CD14-positive monocyte (primary cell): ENCODE data around the gene GPR39. TPM values are rescaled to one million over a fixed set of nuclear protein-coding genes. Genes with fewer than 3 reads are reported as not detected.

Source experiments
- DNase-seq, 3 donors: peaks; one replicate each; pipeline ENCODE4 v3.0.0-alpha.2; 2011 to 2022
- H2AFZ ChIP-seq: 2 replicates; pipeline ENCODE4 v1.6.0; 2012; ENCODE audit warnings: mild to moderate bottlenecking, low read depth, low read length, inconsistent platforms; ENCODE audit not compliant: insufficient read depth, poor library complexity, severe bottlenecking
- H3K27ac ChIP-seq, 2 donors: 1 replicate in 1 of 2; 2 replicates in 1 of 2; pipeline ENCODE4 v1.5.1; 2012 to 2013; ENCODE audit warnings: low read length in 2 of 2, control low read depth in 1 of 2, inconsistent platforms in 1 of 2, low read depth in 1 of 2, mild to moderate bottlenecking in 1 of 2
- H3K27me3 ChIP-seq, 2 donors: one replicate each; pipeline versions ENCODE4 v1.6.0 to v1.6.1; 2011 to 2013; ENCODE audit warnings: low read length in 2 of 2; ENCODE audit not compliant: control insufficient read depth in 2 of 2, insufficient read depth in 2 of 2
- H3K36me3 ChIP-seq, 2 donors: replicated peaks in 1 of 2; 1 replicate in 1 of 2; 2 replicates in 1 of 2; pipeline versions ENCODE4 v1.5.1 to v1.6.1; 2012 to 2013; ENCODE audit warnings: low read length in 2 of 2, control low read depth in 1 of 2, inconsistent platforms in 1 of 2, mild to moderate bottlenecking in 1 of 2; ENCODE audit not compliant: insufficient read depth in 2 of 2, control insufficient read depth in 1 of 2
- H3K4me1 ChIP-seq, 2 donors: 1 replicate in 1 of 2; 2 replicates in 1 of 2; pipeline versions ENCODE4 v1.5.1 to v1.6.1; 2012 to 2013; ENCODE audit warnings: low read length in 2 of 2, control low read depth in 1 of 2, inconsistent platforms in 1 of 2, mild to moderate bottlenecking in 1 of 2, moderate library complexity in 1 of 2; ENCODE audit not compliant: insufficient read depth in 2 of 2, control insufficient read depth in 1 of 2
- H3K4me2 ChIP-seq: replicated peaks from 2 replicates; pipeline ENCODE3; 2012; ENCODE audit warnings: low read length, moderate library complexity, mild to moderate bottlenecking; ENCODE audit not compliant: poor library complexity, severe bottlenecking; ENCODE audit errors: extremely low read depth
- H3K4me3 ChIP-seq, 3 experiments: fragments of 200-600 bp in 1 of 3; sonication (generic) in 1 of 3; replicated peaks in 1 of 3; 1 replicate in 2 of 3; 2 replicates in 1 of 3; pipeline ENCODE4 v1.5.1; 2011 to 2013; ENCODE audit warnings: low read length in 3 of 3, mild to moderate bottlenecking in 3 of 3, control low read depth in 2 of 3, low read depth in 2 of 3, inconsistent platforms in 1 of 3, moderate library complexity in 1 of 3
- H3K79me2 ChIP-seq: 2 replicates; pipeline ENCODE4 v1.6.0; 2012; ENCODE audit warnings: mild to moderate bottlenecking, control low read depth, inconsistent platforms, low read length, moderate library complexity; ENCODE audit not compliant: insufficient read depth
- H3K9ac ChIP-seq: 2 replicates; pipeline ENCODE4 v1.6.0; 2017; ENCODE audit warnings: low read length, mild to moderate bottlenecking; ENCODE audit not compliant: insufficient read depth, poor library complexity, severe bottlenecking
- H3K9me3 ChIP-seq, 2 donors: replicated peaks in 1 of 2; 1 replicate in 1 of 2; 2 replicates in 1 of 2; pipeline versions ENCODE4 v1.5.1 to v1.6.1; 2012 to 2013; ENCODE audit warnings: low read length in 2 of 2, control low read depth in 1 of 2; ENCODE audit not compliant: control insufficient read depth in 1 of 2, insufficient read depth in 1 of 2
- H4K20me1 ChIP-seq: 2 replicates; pipeline ENCODE4 v1.6.0; 2012; ENCODE audit warnings: mild to moderate bottlenecking, low read length, control low read depth, moderate library complexity; ENCODE audit not compliant: insufficient read depth
- H3K27ac Mint-ChIP-seq, 7 donors: one replicate each; pipeline ENCODE4 v1.8.0; 2020; ENCODE audit warnings: mild to moderate bottlenecking in 7 of 7, mixed read lengths in 7 of 7, moderate library complexity in 6 of 7, inconsistent platforms in 2 of 7
- H3K27me3 Mint-ChIP-seq, 3 donors: one replicate each; pipeline ENCODE4 v1.8.0; 2021 to 2022; ENCODE audit warnings: low read depth in 3 of 3, mild to moderate bottlenecking in 3 of 3, mixed read lengths in 3 of 3, moderate library complexity in 3 of 3, inconsistent platforms in 1 of 3
- H3K36me3 Mint-ChIP-seq, 2 donors: one replicate each; pipeline ENCODE4 v1.8.0; 2020; ENCODE audit warnings: mixed read lengths in 2 of 2, inconsistent platforms in 1 of 2, mild to moderate bottlenecking in 1 of 2
- H3K4me1 Mint-ChIP-seq: one replicate; pipeline ENCODE4 v1.8.0; 2020; ENCODE audit warnings: mild to moderate bottlenecking, mixed read lengths
- H3K4me3 Mint-ChIP-seq, 2 donors: one replicate each; pipeline ENCODE4 v1.8.0; 2020; ENCODE audit warnings: mild to moderate bottlenecking in 2 of 2, mixed read lengths in 2 of 2, moderate library complexity in 1 of 2
- H3K9me3 Mint-ChIP-seq, 7 donors: one replicate each; pipeline ENCODE4 v1.8.0; 2020 to 2022; ENCODE audit warnings: mixed read lengths in 7 of 7, mild to moderate bottlenecking in 6 of 7, moderate library complexity in 6 of 7, inconsistent platforms in 2 of 7
- CTCF ChIP-seq: fragments of 200-600 bp; IDR thresholded peaks from one replicate; pipeline ENCODE4 v1.8.0; 2022; ENCODE audit warnings: antibody characterized with exemption, mild to moderate bottlenecking
- WGBS: methylation state at CpG from one replicate; pipeline ENCODE4 v1.1.5; 2013; ENCODE audit warnings: missing lambda C conversion rate; ENCODE audit not compliant: insufficient coverage; 5-methylcytosine and 5-hydroxymethylcytosine counted together
- intact Hi-C, 2 donors: fragments of 100-400 bp; cut with micrococcal nuclease; formaldehyde crosslinking; loops; one replicate each; pipeline versions ENCODE4 v1.15.0 to v1.15.1; 2023
- polyA plus RNA-seq, 3 donors: library from polyadenylated mRNA; depleted of rRNA in 1 of 3; unstranded in 2 of 3; stranded (reverse) in 1 of 3; fragments of 300-500 nt in 2 of 3; fragments of >200 nt in 1 of 3; fragmentation: Illumina TruSeq in 2 of 3; gene quantifications; 1 replicate in 2 of 3; 2 replicates in 1 of 3; pipeline ENCODE4 v1.2.3, GENCODE V29; 2012 to 2021

The GPR39 gene
- polyA plus RNA-seq, 3 donors, result 0.12 TPM; not detected in 2

GRCh38 chr2:132484144-132484543 is 67.5 kb downstream of the GPR39 start:
- no peak overlapping the region for H3K4me2 ChIP-seq
- H3K79me2 ChIP-seq, result no peaks in the 10 kb centered on the region
- H4K20me1 ChIP-seq, result no peaks in the 10 kb centered on the region
- no peak overlapping the region for H2AFZ ChIP-seq
- Mint-ChIP-seq H3K9me3 (peaks cover 1 to 7% (median 2%) of the 10 kb centered on the region in 7 donors), H3K4me1 (no peaks in the 10 kb centered on the region), H3K4me3 (no peak overlapping the region), H3K27ac (no peak overlapping the region), H3K36me3 (no peaks in the 10 kb centered on the region), H3K27me3 (peaks cover 0 to under 1% (median 0%) of the 10 kb centered on the region in 3 donors)
- no peaks in the 10 kb centered on the region for H3K36me3 ChIP-seq
- H3K27ac ChIP-seq, result no peak overlapping the region
- H3K9me3 ChIP-seq, result no peaks in the 10 kb centered on the region
- no peak for TF ChIP-seq CTCF
- no peak overlapping the region for H3K9ac ChIP-seq
- H3K4me3 ChIP-seq, result no peak overlapping the region
- H3K4me1 ChIP-seq, result no peaks in the 10 kb centered on the region
- intact Hi-C loops, result no loop called here
- WGBS, result 100% methylated on average over 1 of the region's 1 CpG
- DNase-seq, result no peak
- no peaks in the 10 kb centered on the region for H3K27me3 ChIP-seq

GRCh38 chr2:132488491-132488890 is 71.9 kb downstream of the GPR39 start:
- no peaks in the 10 kb centered on the region for H4K20me1 ChIP-seq
- no peaks in the 10 kb centered on the region for H3K79me2 ChIP-seq
- H3K4me3 ChIP-seq, result no peak overlapping the region
- no peaks in the 10 kb centered on the region for H3K4me1 ChIP-seq
- TF ChIP-seq CTCF, result no peak
- H3K27me3 ChIP-seq, result no peaks in the 10 kb centered on the region
- 71% methylated on average over 2 of the region's 6 CpGs for WGBS
- no peak overlapping the region for H3K4me2 ChIP-seq
- DNase-seq, result no peak
- H3K9ac ChIP-seq, result no peak overlapping the region
- Mint-ChIP-seq H3K36me3 (no peaks in the 10 kb centered on the region), H3K27ac (no peak overlapping the region), H3K9me3 (peaks cover 0 to 4% (median 2%) of the 10 kb centered on the region in 7 donors), H3K4me1 (no peaks in the 10 kb centered on the region), H3K27me3 (peaks cover 0 to 1% (median 1%) of the 10 kb centered on the region in 3 donors), H3K4me3 (no peak overlapping the region)
- no peaks in the 10 kb centered on the region for H3K36me3 ChIP-seq
- H3K27ac ChIP-seq, result no peak overlapping the region
- H3K9me3 ChIP-seq, result no peaks in the 10 kb centered on the region
- intact Hi-C loops, result no loop called here
- H2AFZ ChIP-seq, result no peak overlapping the region
